Measurements from ENCODE around the gene ARPC5L. TPM values are rescaled to one million over a fixed set of nuclear protein-coding genes. Genes with fewer than 3 reads are reported as not detected.
"Not testable (repeated sequence)": the region's sequence is repeated elsewhere in the genome, so short reads cannot be mapped to it uniquely, and the experiment has no call there.

ARPC5L gene
- total RNA-seq, 1 experiment from 2014 or later, result 50.0 TPM

- H3K4me3 ChIP-seq (replicated peaks in 1 of 2; ENCODE audit: low read depth in 1 of 2, low read length in 2 of 2); BruUV-seq (replicated peaks); intact Hi-C loops (cut with micrococcal nuclease); H3K79me2 ChIP-seq (ENCODE audit: insufficient read depth, low read length); H2AFZ ChIP-seq (ENCODE audit: low read depth, low read length, poor library complexity, severe bottlenecking); H4K20me1 ChIP-seq (ENCODE audit: insufficient read depth); H3K9me3 ChIP-seq (ENCODE audit: control insufficient read depth in 1 of 2, insufficient read depth in 1 of 2, low read depth in 1 of 2, low read length in 2 of 2); H3K9ac ChIP-seq (ENCODE audit: low read length); H3K4me2 ChIP-seq (ENCODE audit: low read length); RAD21 ChIA-PET (ENCODE audit: low non-redundant PET in 1 of 2, low total read pairs in 2 of 2, uncharacterized antibody in 2 of 2, unreplicated experiment in 2 of 2); H3K4me1 ChIP-seq (ENCODE audit: control insufficient read depth in 1 of 2, insufficient read depth in 2 of 2, low read length in 2 of 2); DNase-seq (ENCODE audit: low read depth, low spot score); H3K27me3 ChIP-seq (ENCODE audit: insufficient read depth, low read length); H3K27ac ChIP-seq (ENCODE audit: low read depth, low read length); H3K9me2 ChIP-seq (ENCODE audit: insufficient read depth); H3K36me3 ChIP-seq (ENCODE audit: control insufficient read depth in 1 of 2, insufficient read depth in 2 of 2, low read length in 2 of 2); POLR2A ChIA-PET; ATAC-seq: not testable (repeated sequence)
- CTCF ChIA-PET, result interaction anchor here (1.3 to 3.1 kb wide), 2 partner anchors 12 to 75 kb away, joined by 3 to 12 read pairs; partner anchors contain the start of gene NR6A1
Measured at GRCh38 chr9:124846467-124846866, 15.5 kb upstream of the ARPC5L start.

GRCh38 chr9:124846969-124847368 lies 15.0 kb upstream of the ARPC5L start:
- no peak overlapping the region for H2AFZ ChIP-seq (ENCODE audit: low read depth, low read length, poor library complexity, severe bottlenecking)
- no peaks in the 10 kb centered on the region for H3K79me2 ChIP-seq (ENCODE audit: insufficient read depth, low read length)
- ATAC-seq (no peak), DNase-seq (ENCODE audit: low read depth, low spot score) (no peak)
- ChIA-PET POLR2A (interaction anchor here (1.4 kb wide), 1 partner anchor 10 kb away, joined by 4 read pairs; no protein-coding TSS in a partner anchor), RAD21 (ENCODE audit: low non-redundant PET in 1 of 2, low total read pairs in 2 of 2, uncharacterized antibody in 2 of 2, unreplicated experiment in 2 of 2) (no interaction called here), CTCF (interaction anchor here (1.3 to 3.1 kb wide), 2 partner anchors 11 to 76 kb away, joined by 3 to 12 read pairs; partner anchors contain the start of gene NR6A1)
- peaks cover 0 to 4% of the 10 kb centered on the region in 2 experiments; a peak in 2 of 4 replicates for H3K4me1 ChIP-seq (ENCODE audit: control insufficient read depth in 1 of 2, insufficient read depth in 2 of 2, low read length in 2 of 2)
- no peaks in the 10 kb centered on the region for H3K9me2 ChIP-seq (ENCODE audit: insufficient read depth)
- BruUV-seq (replicated peaks), result no TSS peak
- H3K27ac ChIP-seq (ENCODE audit: low read depth, low read length), result no peak overlapping the region
- no peaks in the 10 kb centered on the region for H3K9me3 ChIP-seq (ENCODE audit: control insufficient read depth in 1 of 2, insufficient read depth in 1 of 2, low read depth in 1 of 2, low read length in 2 of 2)
- no peak overlapping the region for H3K4me2 ChIP-seq (ENCODE audit: low read length)
- intact Hi-C loops (cut with micrococcal nuclease), result no loop called here
- H3K4me3 ChIP-seq (replicated peaks in 1 of 2; ENCODE audit: low read depth in 1 of 2, low read length in 2 of 2), result no peak overlapping the region
- TF ChIP-seq YY1 (IDR thresholded peaks at IDR 0.05; ENCODE audit: extremely low read depth, insufficient replicate concordance, low read depth, low read length), result no peak
- no peak for TF ChIP-seq TCF7L2 (IDR thresholded peaks at IDR 0.05; ENCODE audit: borderline replicate concordance, extremely low read depth, insufficient read depth, insufficient read length)
- TF ChIP-seq JUND (IDR thresholded peaks at IDR 0.05), result no peak
- no peak for TF ChIP-seq EZH2 (IDR thresholded peaks at IDR 0.05)
- TF ChIP-seq CTCF (IDR thresholded peaks at IDR 0.05 in 2 of 3, conservative IDR thresholded peaks at IDR 0.05 in 1 of 3; ENCODE audit: borderline replicate concordance in 1 of 3, insufficient read depth in 1 of 3, low read depth in 2 of 3, low read length in 2 of 3), result no peak
- TF ChIP-seq ZNF274 (IDR thresholded peaks at IDR 0.05; ENCODE audit: low read depth, low read length), result no peak
- no peak for TF ChIP-seq MAX (IDR thresholded peaks at IDR 0.05)
- TF ChIP-seq ATF3 (IDR thresholded peaks at IDR 0.05), result no peak
- TF ChIP-seq SP1 (IDR thresholded peaks at IDR 0.05; ENCODE audit: low read depth), result no peak
- TF ChIP-seq ZFX (IDR thresholded peaks at IDR 0.05), result no peak
- TF ChIP-seq CEBPB (IDR thresholded peaks at IDR 0.05; ENCODE audit: low read depth), result no peak
- TF ChIP-seq RAD21 (IDR thresholded peaks at IDR 0.05; ENCODE audit: low read depth), result no peak
- no peak for TF ChIP-seq REST (IDR thresholded peaks at IDR 0.05; ENCODE audit: low read depth)
- TF ChIP-seq EZH2phosphoT487 (IDR thresholded peaks at IDR 0.05; ENCODE audit: borderline replicate concordance), result no peak
- TF ChIP-seq CBX3 (IDR thresholded peaks at IDR 0.05; ENCODE audit: low read depth), result no peak
- no peaks in the 10 kb centered on the region for H3K36me3 ChIP-seq (ENCODE audit: control insufficient read depth in 1 of 2, insufficient read depth in 2 of 2, low read length in 2 of 2)
- no peaks in the 10 kb centered on the region for H3K27me3 ChIP-seq (ENCODE audit: insufficient read depth, low read length)
- H4K20me1 ChIP-seq (ENCODE audit: insufficient read depth), result no peaks in the 10 kb centered on the region
- no peak overlapping the region for H3K9ac ChIP-seq (ENCODE audit: low read length)

Data from HCT116 (cell line).